ENCODE data around the gene IFT25.

IFT25 gene

GRCh38 chr1:53909946-53910345 lies 35.6 kb downstream of the IFT25 start:
- Histone ChIP-seq H3K36me3 (ENCODE audit: control insufficient read depth, insufficient read depth, low read length) (no peaks in the 10 kb centered on the region), H3K79me2 (no peaks in the 10 kb centered on the region), H3K4me1 (no peaks in the 10 kb centered on the region), H3K27me3 (ENCODE audit: control insufficient read depth, insufficient read depth, low read length) (no peaks in the 10 kb centered on the region), H3K9ac (no peak overlapping the region), H3K4me2 (ENCODE audit: low read length) (no peak overlapping the region), H3K9me3 (ENCODE audit: control insufficient read depth, low read length) (no peaks in the 10 kb centered on the region), H2AFZ (no peak overlapping the region), H3K27ac (no peak overlapping the region), H3K4me3 (ENCODE audit: low read depth, low read length) (no peak overlapping the region)
- TF ChIP-seq CTCF (IDR thresholded peaks at IDR 0.05), result no peak

GRCh38 chr1:53906121-53906520 lies 39.4 kb downstream of the IFT25 start:
- Histone ChIP-seq H3K79me2 (no peaks in the 10 kb centered on the region), H3K27ac (no peak overlapping the region), H3K9ac (no peak overlapping the region), H3K4me2 (ENCODE audit: low read length) (no peak overlapping the region), H2AFZ (no peak overlapping the region), H3K27me3 (ENCODE audit: control insufficient read depth, insufficient read depth, low read length) (no peaks in the 10 kb centered on the region), H3K4me1 (no peaks in the 10 kb centered on the region), H3K4me3 (ENCODE audit: low read depth, low read length) (no peak overlapping the region), H3K9me3 (ENCODE audit: control insufficient read depth, low read length) (no peaks in the 10 kb centered on the region), H3K36me3 (ENCODE audit: control insufficient read depth, insufficient read depth, low read length) (no peaks in the 10 kb centered on the region)
- TF ChIP-seq CTCF (IDR thresholded peaks at IDR 0.05), result no peak

- H3K79me2 ChIP-seq, result no peaks in the 10 kb centered on the region
- no peak overlapping the region for H2AFZ ChIP-seq
- no peaks in the 10 kb centered on the region for H3K9me3 ChIP-seq (ENCODE audit: control insufficient read depth, low read length)
- TF ChIP-seq CTCF (IDR thresholded peaks at IDR 0.05), result no peak
- no peak overlapping the region for H3K27ac ChIP-seq
- H3K27me3 ChIP-seq (ENCODE audit: control insufficient read depth, insufficient read depth, low read length), result no peaks in the 10 kb centered on the region
- H3K4me3 ChIP-seq (ENCODE audit: low read depth, low read length), result no peak overlapping the region
- no peaks in the 10 kb centered on the region for H3K36me3 ChIP-seq (ENCODE audit: control insufficient read depth, insufficient read depth, low read length)
- H3K4me1 ChIP-seq, result no peaks in the 10 kb centered on the region
- no peak overlapping the region for H3K4me2 ChIP-seq (ENCODE audit: low read length)
- no peak overlapping the region for H3K9ac ChIP-seq
These were observed 40.0 kb downstream of the IFT25 start for GRCh38 chr1:53905509-53905908.

- no peak overlapping the region for H2AFZ ChIP-seq
- H3K9me3 ChIP-seq (ENCODE audit: control insufficient read depth, low read length), result no peaks in the 10 kb centered on the region
- H3K4me2 ChIP-seq (ENCODE audit: low read length), result no peak overlapping the region
- peaks cover 3% of the 10 kb centered on the region for H3K4me1 ChIP-seq
- TF ChIP-seq CTCF (IDR thresholded peaks at IDR 0.05), result no peak
- no peaks in the 10 kb centered on the region for H3K79me2 ChIP-seq
- H3K27me3 ChIP-seq (ENCODE audit: control insufficient read depth, insufficient read depth, low read length), result no peaks in the 10 kb centered on the region
- no peak overlapping the region for H3K27ac ChIP-seq
- no peaks in the 10 kb centered on the region for H3K36me3 ChIP-seq (ENCODE audit: control insufficient read depth, insufficient read depth, low read length)
- no peak overlapping the region for H3K9ac ChIP-seq
- H3K4me3 ChIP-seq (ENCODE audit: low read depth, low read length), result no peak overlapping the region
These were observed 43.0 kb downstream of the IFT25 start for GRCh38 chr1:53902235-53903138.

- Histone ChIP-seq H2AFZ (no peak overlapping the region), H3K4me3 (ENCODE audit: low read depth, low read length) (no peak overlapping the region), H3K27me3 (ENCODE audit: control insufficient read depth, insufficient read depth, low read length) (no peaks in the 10 kb centered on the region), H3K27ac (no peak overlapping the region), H3K36me3 (ENCODE audit: control insufficient read depth, insufficient read depth, low read length) (no peaks in the 10 kb centered on the region), H3K9me3 (ENCODE audit: control insufficient read depth, low read length) (no peaks in the 10 kb centered on the region), H3K9ac (no peak overlapping the region), H3K4me2 (ENCODE audit: low read length) (no peak overlapping the region), H3K79me2 (no peaks in the 10 kb centered on the region), H3K4me1 (peaks cover 3% of the 10 kb centered on the region)
- TF ChIP-seq CTCF (IDR thresholded peaks at IDR 0.05), result no peak
These were observed 45.8 kb downstream of the IFT25 start for GRCh38 chr1:53899708-53900107.
